ENCODE data around the gene JUP. TPM values are rescaled to one million over a fixed set of nuclear protein-coding genes. Genes with fewer than 3 reads are reported as not detected.

The JUP gene
- total RNA-seq, 1 experiment from 2014 or later: 705 TPM

GRCh38 chr17:41724476-41725050, 61.9 kb downstream of the JUP start:
- Mint-ChIP-seq H3K27ac (ENCODE audit: unreplicated experiment) (no peak overlapping the region), H3K27me3 (ENCODE audit: unreplicated experiment) (peaks cover 15% of the 10 kb centered on the region), H3K4me1 (ENCODE audit: low read depth, unreplicated experiment) (no peaks in the 10 kb centered on the region), H3K9me3 (ENCODE audit: low read depth, unreplicated experiment) (no peaks in the 10 kb centered on the region), H3K4me3 (ENCODE audit: low read depth, unreplicated experiment) (no peak overlapping the region), H3K36me3 (ENCODE audit: insufficient read depth, unreplicated experiment) (no peaks in the 10 kb centered on the region)
- BruUV-seq (replicated peaks): no TSS peak
- TF ChIP-seq CTCF (IDR thresholded peaks at IDR 0.05; ENCODE audit: unreplicated experiment): no peak
- intact Hi-C loops (cut with micrococcal nuclease; ENCODE audit: unreplicated experiment): no loop called here
- no peak for DNase-seq
- CTCF ChIA-PET: interaction anchor here (0.6 to 1.3 kb wide), 3 partner anchors 29 to 1879 kb away, joined by 4 to 7 read pairs (median 4); no protein-coding TSS in a partner anchor

- Mint-ChIP-seq H3K27me3 (ENCODE audit: unreplicated experiment) (peaks cover 15% of the 10 kb centered on the region), H3K36me3 (ENCODE audit: insufficient read depth, unreplicated experiment) (no peaks in the 10 kb centered on the region), H3K4me3 (ENCODE audit: low read depth, unreplicated experiment) (no peak overlapping the region), H3K4me1 (ENCODE audit: low read depth, unreplicated experiment) (no peaks in the 10 kb centered on the region), H3K27ac (ENCODE audit: unreplicated experiment) (no peak overlapping the region), H3K9me3 (ENCODE audit: low read depth, unreplicated experiment) (no peaks in the 10 kb centered on the region)
- no peak for DNase-seq
- CTCF ChIA-PET: interaction anchor here (0.6 to 1.3 kb wide), 3 partner anchors 28 to 1879 kb away, joined by 4 to 7 read pairs (median 4); no protein-coding TSS in a partner anchor
- intact Hi-C loops (cut with micrococcal nuclease; ENCODE audit: unreplicated experiment): no loop called here
- no TSS peak for BruUV-seq (replicated peaks)
- no peak for TF ChIP-seq CTCF (IDR thresholded peaks at IDR 0.05; ENCODE audit: unreplicated experiment)
Observed at GRCh38 chr17:41723801-41724475, 62.6 kb downstream of the JUP start.

GRCh38 chr17:41722231-41722630, 64.3 kb downstream of the JUP start:
- H3K27me3 Mint-ChIP-seq (ENCODE audit: unreplicated experiment): peaks cover 28% of the 10 kb centered on the region
- BruUV-seq (replicated peaks): no TSS peak
- intact Hi-C loops (cut with micrococcal nuclease; ENCODE audit: unreplicated experiment): no loop called here
- no peak for TF ChIP-seq CTCF (IDR thresholded peaks at IDR 0.05; ENCODE audit: unreplicated experiment)
- peaks cover 9% of the 10 kb centered on the region for H3K4me1 Mint-ChIP-seq (ENCODE audit: low read depth, unreplicated experiment)
- H3K36me3 Mint-ChIP-seq (ENCODE audit: insufficient read depth, unreplicated experiment): no peaks in the 10 kb centered on the region
- no peak for DNase-seq
- H3K27ac Mint-ChIP-seq (ENCODE audit: unreplicated experiment): no peak overlapping the region
- no peak overlapping the region for H3K4me3 Mint-ChIP-seq (ENCODE audit: low read depth, unreplicated experiment)
- H3K9me3 Mint-ChIP-seq (ENCODE audit: low read depth, unreplicated experiment): no peaks in the 10 kb centered on the region
- CTCF ChIA-PET: interaction anchor here (0.6 kb wide), 1 partner anchor 605 kb away, joined by 3 read pairs; no protein-coding TSS in a partner anchor

- BruUV-seq (replicated peaks): no TSS peak
- Mint-ChIP-seq H3K27me3 (ENCODE audit: unreplicated experiment) (peaks cover 28% of the 10 kb centered on the region), H3K4me3 (ENCODE audit: low read depth, unreplicated experiment) (no peak overlapping the region), H3K4me1 (ENCODE audit: low read depth, unreplicated experiment) (peaks cover 9% of the 10 kb centered on the region), H3K9me3 (ENCODE audit: low read depth, unreplicated experiment) (no peaks in the 10 kb centered on the region), H3K36me3 (ENCODE audit: insufficient read depth, unreplicated experiment) (no peaks in the 10 kb centered on the region), H3K27ac (ENCODE audit: unreplicated experiment) (no peak overlapping the region)
- intact Hi-C loops (cut with micrococcal nuclease; ENCODE audit: unreplicated experiment): no loop called here
- DNase-seq: no peak
- CTCF ChIA-PET: interaction anchor here (1.0 to 1.4 kb wide), 2 partner anchors 10 to 22 kb away, joined by 5 to 8 read pairs; no protein-coding TSS in a partner anchor
- TF ChIP-seq CTCF (IDR thresholded peaks at IDR 0.05; ENCODE audit: unreplicated experiment): no peak
Observed at GRCh38 chr17:41718287-41718645, 68.2 kb downstream of the JUP start.
